Lower leg skin (tissue), 3 donors: Measurements from ENCODE around the gene KMT2C.

Experiments
- CTCF ChIP-seq, 3 donors: fragments of 450-650 bp; IDR thresholded peaks; one replicate each; pipeline ENCODE4 v1.5.1; 2016; ENCODE audit warnings: antibody characterized with exemption in 3 of 3, mild to moderate bottlenecking in 3 of 3, moderate library complexity in 2 of 3
- POLR2A ChIP-seq, 2 donors: fragments of 450-650 bp; IDR thresholded peaks; one replicate each; pipeline ENCODE4 v1.6.1; 2016 to 2017; ENCODE audit warnings: antibody characterized with exemption in 2 of 2, mild to moderate bottlenecking in 1 of 2, moderate library complexity in 1 of 2

GRCh38 chr7:152476551-152476950, 40.7 kb upstream of the KMT2C start:
- TF ChIP-seq POLR2A (IDR thresholded peaks at IDR 0.05) (no peak), CTCF (IDR thresholded peaks at IDR 0.05) (no peak)
